WTC11 (cell line): ENCODE data around the gene SLC7A6. TPM values are rescaled to one million over a fixed set of nuclear protein-coding genes. Genes with fewer than 3 reads are reported as not detected.

Experiments used
- ATAC-seq: fragments of 200-7000 bp; cut with Tn5 transposase; 2 replicates; pipeline ENCODE4 v1.10.0; 2021; ENCODE audit warnings: mild to moderate bottlenecking, moderate library complexity
- CTCF ChIA-PET: fragments of 300-600 bp; sonication (Branson Sonifier 250); formaldehyde crosslinking; loops from one replicate; lab custom pipeline; 2021; ENCODE audit warnings: antibody characterized with exemption; lab: Charles Lee
- POLR2A ChIA-PET: fragments of 350-600 bp; sonication (Branson Sonifier 250); formaldehyde crosslinking; loops from one replicate; lab custom pipeline; 2021; ENCODE audit warnings: antibody characterized with exemption; lab: Charles Lee
- DNase-seq: peaks from one replicate; pipeline ENCODE4 v3.0.0; 2021; ENCODE audit warnings: low spot score
- H3K27ac Mint-ChIP-seq: 2 replicates; pipeline ENCODE4 v1.8.0; 2021; ENCODE audit warnings: mixed read lengths
- H3K27me3 Mint-ChIP-seq: 2 replicates; pipeline ENCODE4 v1.8.0; 2021; ENCODE audit warnings: low read depth, mild to moderate bottlenecking, moderate library complexity, mixed read lengths
- H3K36me3 Mint-ChIP-seq: 2 replicates; pipeline ENCODE4 v1.8.0; 2021; ENCODE audit warnings: mixed read lengths
- H3K4me1 Mint-ChIP-seq: 2 replicates; pipeline ENCODE4 v1.8.0; 2022; ENCODE audit warnings: mixed read lengths
- H3K4me3 Mint-ChIP-seq: 2 replicates; pipeline ENCODE4 v1.8.0; 2021; ENCODE audit warnings: mild to moderate bottlenecking, moderate library complexity, mixed read lengths
- H3K9me3 Mint-ChIP-seq: 2 replicates; pipeline ENCODE4 v1.8.0; 2021; ENCODE audit warnings: mixed read lengths
- ESRRA ChIP-seq: sonication (generic); formaldehyde crosslinking; IDR thresholded peaks from 2 replicates; pipeline ENCODE4 v1.8.1; 2022; ENCODE audit warnings: mild to moderate bottlenecking, missing genetic modification reagents, borderline replicate concordance
- FOXP1 ChIP-seq: sonication (generic); formaldehyde crosslinking; IDR thresholded peaks from 2 replicates; pipeline ENCODE4 v1.8.0; 2022; ENCODE audit warnings: missing genetic modification reagents, mild to moderate bottlenecking, moderate library complexity, borderline replicate concordance
- MXD4 ChIP-seq: fragments of 250-450 bp; sonication (Bioruptor Pico); IDR thresholded peaks from 2 replicates; pipeline ENCODE4 v1.8.0; 2021; ENCODE audit warnings: mild to moderate bottlenecking, moderate library complexity, borderline replicate concordance
- NFATC4 ChIP-seq: fragments of 250-450 bp; sonication (Bioruptor Pico); IDR thresholded peaks from 2 replicates; pipeline ENCODE4 v1.9.0; 2021; ENCODE audit warnings: mild to moderate bottlenecking
- NR2C2 ChIP-seq: sonication (generic); formaldehyde crosslinking; IDR thresholded peaks from 2 replicates; pipeline ENCODE4 v1.8.0; 2022; ENCODE audit warnings: mild to moderate bottlenecking, missing genetic modification reagents
- NR3C1 ChIP-seq: sonication (generic); formaldehyde crosslinking; conservative IDR thresholded peaks from 2 replicates; pipeline ENCODE4 v1.8.1; 2023; ENCODE audit warnings: low read depth, mild to moderate bottlenecking, missing genetic modification reagents
- RORB ChIP-seq: fragments of 250-450 bp; sonication (Bioruptor Pico); IDR thresholded peaks from 2 replicates; pipeline ENCODE4 v1.9.0; 2021; ENCODE audit warnings: mild to moderate bottlenecking
- TEAD4 ChIP-seq: sonication (generic); formaldehyde crosslinking; IDR thresholded peaks from 2 replicates; pipeline ENCODE4 v1.8.0; 2022; ENCODE audit warnings: mild to moderate bottlenecking, missing genetic modification reagents
- ZBTB21 ChIP-seq: sonication (generic); formaldehyde crosslinking; IDR thresholded peaks from 2 replicates; pipeline ENCODE4 v1.8.1; 2023; ENCODE audit warnings: mild to moderate bottlenecking, missing genetic modification reagents, borderline replicate concordance
- ZNF232 ChIP-seq: sonication (generic); formaldehyde crosslinking; IDR thresholded peaks from 2 replicates; pipeline ENCODE4 v1.8.0; 2022; ENCODE audit warnings: mild to moderate bottlenecking, missing genetic modification reagents
- ZNF263 ChIP-seq: sonication (generic); formaldehyde crosslinking; IDR thresholded peaks from 2 replicates; pipeline ENCODE4 v1.8.1; 2022; ENCODE audit warnings: low read depth, mild to moderate bottlenecking, moderate library complexity, missing genetic modification reagents
- ZNF423 ChIP-seq: fragments of 250-450 bp; sonication (Bioruptor Pico); IDR thresholded peaks from 2 replicates; pipeline ENCODE4 v2.1.2; 2022; ENCODE audit warnings: mild to moderate bottlenecking, moderate library complexity
- total RNA-seq: library from RNA; stranded (reverse); gene quantifications from 3 replicates; pipeline ENCODE4 v1.2.3, GENCODE V29; 2021
- TF ChIP-seq, protein P1 (sequence below): sonication (generic); formaldehyde crosslinking; IDR thresholded peaks from 2 replicates; pipeline ENCODE4 v1.8.1; 2023; ENCODE audit warnings: mild to moderate bottlenecking, missing genetic modification reagents, moderate library complexity
- TF ChIP-seq, protein P2 (sequence below): sonication (generic); formaldehyde crosslinking; IDR thresholded peaks from 2 replicates; pipeline ENCODE4 v1.8.0; 2022; ENCODE audit warnings: mild to moderate bottlenecking, missing genetic modification reagents
- TF ChIP-seq, protein P3 (sequence below): sonication (generic); formaldehyde crosslinking; IDR thresholded peaks from 2 replicates; pipeline ENCODE4 v1.8.1; 2022; ENCODE audit warnings: low read depth, mild to moderate bottlenecking, moderate library complexity, missing genetic modification reagents, borderline replicate concordance
- TF ChIP-seq, protein P4 (sequence below): sonication (generic); formaldehyde crosslinking; IDR thresholded peaks from 2 replicates; pipeline ENCODE4 v1.8.1; 2022; ENCODE audit warnings: low read depth, missing genetic modification reagents, borderline replicate concordance
- TF ChIP-seq, protein P5 (sequence below): sonication (generic); formaldehyde crosslinking; IDR thresholded peaks from 2 replicates; pipeline ENCODE4 v1.8.0; 2023; ENCODE audit warnings: missing genetic modification reagents, mild to moderate bottlenecking, borderline replicate concordance
- TF ChIP-seq, protein P6 (sequence below): sonication (generic); formaldehyde crosslinking; IDR thresholded peaks from 2 replicates; pipeline ENCODE4 v1.8.0; 2022; ENCODE audit warnings: missing genetic modification reagents

Gene SLC7A6
- total RNA-seq, 1 experiment from 2014 or later, result 27.4 TPM

DNA sequence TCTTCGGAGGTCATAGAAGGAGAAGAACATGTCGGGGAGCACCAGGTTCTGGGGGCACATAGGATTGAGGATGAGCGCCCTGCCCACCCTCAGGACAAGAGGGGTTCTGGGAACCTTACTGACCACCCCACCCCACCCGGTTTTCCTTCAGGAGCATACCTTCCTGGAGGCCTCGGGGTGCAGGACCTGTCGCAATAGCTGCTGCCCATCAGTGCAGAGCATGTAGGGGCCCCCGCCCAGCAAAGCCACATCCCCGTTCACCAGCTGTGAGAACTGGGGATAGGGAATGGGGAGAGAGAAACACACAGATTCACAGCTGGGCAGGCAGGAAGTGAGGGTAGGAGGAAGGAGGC, 30.5 kb upstream of the SLC7A6 start:
- ATAC-seq, result no peak
- H3K27me3 Mint-ChIP-seq, result peaks cover 4% of the 10 kb centered on the region
- H3K4me3 Mint-ChIP-seq, result peak overlapping the region; percentile 72
- H3K9me3 Mint-ChIP-seq, result no peaks in the 10 kb centered on the region
- H3K4me1 Mint-ChIP-seq, result peaks cover 22% of the 10 kb centered on the region
- TF ChIP-seq ESRRA (CRISPR knock-in tag) (no peak), ZNF232 (CRISPR knock-in tag) (no peak), ZNF423 (no peak), ZNF263 (no peak), FOXP1 (CRISPR knock-in tag) (no peak), NFATC4 (no peak), RORB (CRISPR knock-in tag) (no peak), MXD4 (no peak), ZBTB21 (CRISPR knock-in tag) (no peak)
- TF ChIP-seq, protein P1, sequence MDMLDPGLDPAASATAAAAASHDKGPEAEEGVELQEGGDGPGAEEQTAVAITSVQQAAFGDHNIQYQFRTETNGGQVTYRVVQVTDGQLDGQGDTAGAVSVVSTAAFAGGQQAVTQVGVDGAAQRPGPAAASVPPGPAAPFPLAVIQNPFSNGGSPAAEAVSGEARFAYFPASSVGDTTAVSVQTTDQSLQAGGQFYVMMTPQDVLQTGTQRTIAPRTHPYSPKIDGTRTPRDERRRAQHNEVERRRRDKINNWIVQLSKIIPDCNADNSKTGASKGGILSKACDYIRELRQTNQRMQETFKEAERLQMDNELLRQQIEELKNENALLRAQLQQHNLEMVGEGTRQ (CRISPR knock-in tag), result no peak
- TF ChIP-seq, protein P2, sequence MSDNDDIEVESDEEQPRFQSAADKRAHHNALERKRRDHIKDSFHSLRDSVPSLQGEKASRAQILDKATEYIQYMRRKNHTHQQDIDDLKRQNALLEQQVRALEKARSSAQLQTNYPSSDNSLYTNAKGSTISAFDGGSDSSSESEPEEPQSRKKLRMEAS (CRISPR knock-in tag), result no peak
- TF ChIP-seq, protein P3, sequence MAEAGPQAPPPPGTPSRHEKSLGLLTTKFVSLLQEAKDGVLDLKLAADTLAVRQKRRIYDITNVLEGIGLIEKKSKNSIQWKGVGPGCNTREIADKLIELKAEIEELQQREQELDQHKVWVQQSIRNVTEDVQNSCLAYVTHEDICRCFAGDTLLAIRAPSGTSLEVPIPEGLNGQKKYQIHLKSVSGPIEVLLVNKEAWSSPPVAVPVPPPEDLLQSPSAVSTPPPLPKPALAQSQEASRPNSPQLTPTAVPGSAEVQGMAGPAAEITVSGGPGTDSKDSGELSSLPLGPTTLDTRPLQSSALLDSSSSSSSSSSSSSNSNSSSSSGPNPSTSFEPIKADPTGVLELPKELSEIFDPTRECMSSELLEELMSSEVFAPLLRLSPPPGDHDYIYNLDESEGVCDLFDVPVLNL, result no peak
- ChIA-PET POLR2A (interaction anchor here (1.0 to 4.2 kb wide), 2 partner anchors 77 to 149 kb away, joined by 3 to 39 read pairs; partner anchors contain the start of genes NFATC3, PRMT7 and SLC7A6OS), CTCF (interaction anchor here (1.0 to 5.1 kb wide), 4 partner anchors 140 to 169 kb away, joined by 3 to 46 read pairs (median 5); partner anchors contain the start of gene NFATC3)
- H3K36me3 Mint-ChIP-seq, result peaks cover 36% of the 10 kb centered on the region
- no peak for DNase-seq
- peak overlapping the region; percentile 77; the same call in 1 of the 2 replicates for H3K27ac Mint-ChIP-seq

DNA sequence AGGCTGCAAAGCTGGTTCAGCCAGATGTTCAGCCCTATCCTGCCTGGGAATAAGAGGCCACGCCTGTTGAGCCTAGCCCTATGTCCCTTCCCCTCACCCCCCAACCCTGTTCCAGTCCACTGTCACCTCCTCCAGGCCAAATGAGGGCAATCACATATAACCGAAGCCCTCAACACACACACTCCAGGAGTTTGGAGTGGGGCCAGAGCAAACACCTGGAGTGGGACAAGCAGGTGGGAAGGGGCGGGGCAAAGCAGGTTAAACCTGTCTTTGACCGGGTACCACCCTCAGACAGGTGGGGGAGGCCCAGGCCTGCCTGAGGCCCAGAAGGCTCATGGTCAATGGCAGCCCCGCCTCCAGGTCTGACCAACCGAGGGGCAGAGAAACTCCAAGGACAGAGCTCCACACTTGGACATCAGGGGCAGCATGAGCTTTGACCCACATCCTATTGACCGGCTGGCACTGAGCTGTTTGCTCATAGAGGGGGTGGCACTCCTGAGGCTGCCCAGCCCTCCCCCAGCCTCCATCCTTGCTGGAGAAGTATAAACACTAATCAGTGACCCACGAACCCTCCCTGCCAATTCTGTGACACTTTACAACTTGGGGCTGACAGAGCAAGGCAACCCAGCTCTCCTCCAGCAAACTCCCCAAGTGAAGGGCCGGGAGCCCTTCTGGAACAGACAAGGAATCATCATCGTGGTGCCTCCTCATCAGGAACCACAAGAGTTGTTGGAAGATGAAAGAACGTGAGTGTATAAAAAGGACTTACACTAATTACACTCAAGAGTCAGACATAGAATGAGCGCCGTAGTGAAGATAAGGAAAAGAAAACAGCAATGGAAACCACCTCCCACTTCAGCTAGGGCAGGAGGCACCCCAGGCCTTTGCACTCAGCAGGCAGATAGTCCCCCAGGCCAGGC, 29.9 kb upstream of the SLC7A6 start:
- Mint-ChIP-seq H3K9me3 (no peaks in the 10 kb centered on the region), H3K27ac (peak overlapping the region; percentile 51), H3K4me1 (peaks cover 20% of the 10 kb centered on the region), H3K36me3 (peaks cover 32% of the 10 kb centered on the region), H3K27me3 (peaks cover 10% of the 10 kb centered on the region), H3K4me3 (peak overlapping the region; percentile 72)
- ATAC-seq, result peak; percentile 0; the same call in 1 of the 2 replicates
- DNase-seq, result peak; percentile 71
- ChIA-PET POLR2A (interaction anchor here (0.8 to 4.2 kb wide), 3 partner anchors 30 to 150 kb away, joined by 3 to 39 read pairs (median 3); partner anchors contain the start of genes NFATC3, PRMT7, SLC7A6 and SLC7A6OS), CTCF (interaction anchor here (1.0 to 5.1 kb wide), 6 partner anchors 12 to 242 kb away, joined by 3 to 46 read pairs (median 4); partner anchors contain the start of gene NFATC3)
- TF ChIP-seq TEAD4 (CRISPR knock-in tag) (no peak), NR3C1 (no peak), MXD4 (no peak), NR2C2 (no peak)
- TF ChIP-seq, protein P4, sequence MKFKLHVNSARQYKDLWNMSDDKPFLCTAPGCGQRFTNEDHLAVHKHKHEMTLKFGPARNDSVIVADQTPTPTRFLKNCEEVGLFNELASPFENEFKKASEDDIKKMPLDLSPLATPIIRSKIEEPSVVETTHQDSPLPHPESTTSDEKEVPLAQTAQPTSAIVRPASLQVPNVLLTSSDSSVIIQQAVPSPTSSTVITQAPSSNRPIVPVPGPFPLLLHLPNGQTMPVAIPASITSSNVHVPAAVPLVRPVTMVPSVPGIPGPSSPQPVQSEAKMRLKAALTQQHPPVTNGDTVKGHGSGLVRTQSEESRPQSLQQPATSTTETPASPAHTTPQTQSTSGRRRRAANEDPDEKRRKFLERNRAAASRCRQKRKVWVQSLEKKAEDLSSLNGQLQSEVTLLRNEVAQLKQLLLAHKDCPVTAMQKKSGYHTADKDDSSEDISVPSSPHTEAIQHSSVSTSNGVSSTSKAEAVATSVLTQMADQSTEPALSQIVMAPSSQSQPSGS (CRISPR knock-in tag), result no peak
- TF ChIP-seq, protein P5, sequence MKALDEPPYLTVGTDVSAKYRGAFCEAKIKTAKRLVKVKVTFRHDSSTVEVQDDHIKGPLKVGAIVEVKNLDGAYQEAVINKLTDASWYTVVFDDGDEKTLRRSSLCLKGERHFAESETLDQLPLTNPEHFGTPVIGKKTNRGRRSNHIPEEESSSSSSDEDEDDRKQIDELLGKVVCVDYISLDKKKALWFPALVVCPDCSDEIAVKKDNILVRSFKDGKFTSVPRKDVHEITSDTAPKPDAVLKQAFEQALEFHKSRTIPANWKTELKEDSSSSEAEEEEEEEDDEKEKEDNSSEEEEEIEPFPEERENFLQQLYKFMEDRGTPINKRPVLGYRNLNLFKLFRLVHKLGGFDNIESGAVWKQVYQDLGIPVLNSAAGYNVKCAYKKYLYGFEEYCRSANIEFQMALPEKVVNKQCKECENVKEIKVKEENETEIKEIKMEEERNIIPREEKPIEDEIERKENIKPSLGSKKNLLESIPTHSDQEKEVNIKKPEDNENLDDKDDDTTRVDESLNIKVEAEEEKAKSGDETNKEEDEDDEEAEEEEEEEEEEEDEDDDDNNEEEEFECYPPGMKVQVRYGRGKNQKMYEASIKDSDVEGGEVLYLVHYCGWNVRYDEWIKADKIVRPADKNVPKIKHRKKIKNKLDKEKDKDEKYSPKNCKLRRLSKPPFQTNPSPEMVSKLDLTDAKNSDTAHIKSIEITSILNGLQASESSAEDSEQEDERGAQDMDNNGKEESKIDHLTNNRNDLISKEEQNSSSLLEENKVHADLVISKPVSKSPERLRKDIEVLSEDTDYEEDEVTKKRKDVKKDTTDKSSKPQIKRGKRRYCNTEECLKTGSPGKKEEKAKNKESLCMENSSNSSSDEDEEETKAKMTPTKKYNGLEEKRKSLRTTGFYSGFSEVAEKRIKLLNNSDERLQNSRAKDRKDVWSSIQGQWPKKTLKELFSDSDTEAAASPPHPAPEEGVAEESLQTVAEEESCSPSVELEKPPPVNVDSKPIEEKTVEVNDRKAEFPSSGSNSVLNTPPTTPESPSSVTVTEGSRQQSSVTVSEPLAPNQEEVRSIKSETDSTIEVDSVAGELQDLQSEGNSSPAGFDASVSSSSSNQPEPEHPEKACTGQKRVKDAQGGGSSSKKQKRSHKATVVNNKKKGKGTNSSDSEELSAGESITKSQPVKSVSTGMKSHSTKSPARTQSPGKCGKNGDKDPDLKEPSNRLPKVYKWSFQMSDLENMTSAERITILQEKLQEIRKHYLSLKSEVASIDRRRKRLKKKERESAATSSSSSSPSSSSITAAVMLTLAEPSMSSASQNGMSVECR (CRISPR knock-in tag), result no peak
- TF ChIP-seq, protein P6, sequence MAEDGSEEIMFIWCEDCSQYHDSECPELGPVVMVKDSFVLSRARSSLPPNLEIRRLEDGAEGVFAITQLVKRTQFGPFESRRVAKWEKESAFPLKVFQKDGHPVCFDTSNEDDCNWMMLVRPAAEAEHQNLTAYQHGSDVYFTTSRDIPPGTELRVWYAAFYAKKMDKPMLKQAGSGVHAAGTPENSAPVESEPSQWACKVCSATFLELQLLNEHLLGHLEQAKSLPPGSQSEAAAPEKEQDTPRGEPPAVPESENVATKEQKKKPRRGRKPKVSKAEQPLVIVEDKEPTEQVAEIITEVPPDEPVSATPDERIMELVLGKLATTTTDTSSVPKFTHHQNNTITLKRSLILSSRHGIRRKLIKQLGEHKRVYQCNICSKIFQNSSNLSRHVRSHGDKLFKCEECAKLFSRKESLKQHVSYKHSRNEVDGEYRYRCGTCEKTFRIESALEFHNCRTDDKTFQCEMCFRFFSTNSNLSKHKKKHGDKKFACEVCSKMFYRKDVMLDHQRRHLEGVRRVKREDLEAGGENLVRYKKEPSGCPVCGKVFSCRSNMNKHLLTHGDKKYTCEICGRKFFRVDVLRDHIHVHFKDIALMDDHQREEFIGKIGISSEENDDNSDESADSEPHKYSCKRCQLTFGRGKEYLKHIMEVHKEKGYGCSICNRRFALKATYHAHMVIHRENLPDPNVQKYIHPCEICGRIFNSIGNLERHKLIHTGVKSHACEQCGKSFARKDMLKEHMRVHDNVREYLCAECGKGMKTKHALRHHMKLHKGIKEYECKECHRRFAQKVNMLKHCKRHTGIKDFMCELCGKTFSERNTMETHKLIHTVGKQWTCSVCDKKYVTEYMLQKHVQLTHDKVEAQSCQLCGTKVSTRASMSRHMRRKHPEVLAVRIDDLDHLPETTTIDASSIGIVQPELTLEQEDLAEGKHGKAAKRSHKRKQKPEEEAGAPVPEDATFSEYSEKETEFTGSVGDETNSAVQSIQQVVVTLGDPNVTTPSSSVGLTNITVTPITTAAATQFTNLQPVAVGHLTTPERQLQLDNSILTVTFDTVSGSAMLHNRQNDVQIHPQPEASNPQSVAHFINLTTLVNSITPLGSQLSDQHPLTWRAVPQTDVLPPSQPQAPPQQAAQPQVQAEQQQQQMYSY, result peak; percentile 44; the same call in 1 of the 2 replicates
